Skin epidermis (tissue), 12 donors: ENCODE measurements around the gene NRG2.

ENCODE experiments used
- H3K27ac ChIP-seq, 21 experiments: fragments of 200-600 bp; sonication (generic) in 11 of 21; one replicate each; pipeline ENCODE4 v1.5.0; 2020; ENCODE audit warnings: mild to moderate bottlenecking in 3 of 21, inconsistent platforms in 2 of 21, moderate library complexity in 2 of 21
- H3K4me3 ChIP-seq, 7 experiments: fragments of 200-600 bp; sonication (generic) in 2 of 7; one replicate each; pipeline ENCODE4 v1.5.0; 2020; ENCODE audit warnings: inconsistent platforms in 2 of 7, mild to moderate bottlenecking in 2 of 7, moderate library complexity in 1 of 7

Gene NRG2

DNA sequence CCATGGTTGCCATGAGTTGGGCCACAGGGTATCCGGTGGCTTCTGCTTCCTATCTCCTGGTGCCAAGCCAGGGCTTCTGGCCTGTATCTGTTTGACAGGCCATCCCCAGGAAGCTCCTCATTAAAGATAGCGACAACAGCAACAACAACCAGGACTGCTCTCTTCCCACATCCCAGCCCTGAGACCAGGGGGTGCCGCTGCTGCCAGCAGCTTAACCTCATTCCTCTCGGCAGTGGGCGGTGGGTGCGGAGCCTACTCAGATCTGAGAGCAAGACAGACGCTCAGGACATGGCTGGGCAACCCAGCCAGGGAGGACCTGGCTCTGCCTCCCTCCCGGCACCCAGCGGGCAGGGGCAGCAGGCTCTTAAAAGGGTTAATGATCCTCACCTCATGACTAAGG lies 149.2 kb downstream of the NRG2 start:
- Histone ChIP-seq H3K27ac (no peak overlapping the region), H3K4me3 (no peak overlapping the region)

GRCh38 chr5:139889410-139889809 lies 153.7 kb downstream of the NRG2 start:
- H3K27ac ChIP-seq = no peak overlapping the region
- H3K4me3 ChIP-seq = no peak overlapping the region

- no peak overlapping the region for H3K4me3 ChIP-seq
- H3K27ac ChIP-seq = no peak overlapping the region
These were observed 154.7 kb downstream of the NRG2 start for GRCh38 chr5:139888370-139888769.

DNA sequence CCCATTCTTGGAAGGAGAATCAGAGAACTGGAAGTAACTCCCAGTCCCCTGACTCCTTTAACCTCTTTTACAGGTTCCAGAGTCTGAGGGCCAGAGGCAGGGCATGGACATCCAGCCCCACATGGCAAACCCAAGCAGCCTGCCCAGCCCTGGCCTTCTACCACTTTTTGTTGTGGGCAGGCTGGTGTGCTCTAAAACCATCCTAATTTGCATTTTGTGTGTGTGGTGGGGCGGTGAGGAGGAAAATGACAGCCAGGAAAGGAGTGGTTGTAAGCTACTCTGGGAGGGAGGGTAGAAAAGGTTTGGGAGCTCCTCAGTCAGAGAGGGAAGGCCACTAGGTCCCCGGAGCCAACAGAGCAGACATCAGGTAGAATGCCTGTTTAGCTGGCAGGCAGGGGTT lies 156.9 kb downstream of the NRG2 start:
- H3K27ac ChIP-seq = no peak overlapping the region

GRCh38 chr5:139885857-139886208 lies 157.3 kb downstream of the NRG2 start:
- no peak overlapping the region for H3K4me3 ChIP-seq
- no peak overlapping the region for H3K27ac ChIP-seq

More for the DNA sequence above, 156.9 kb downstream of the NRG2 start:
- no peak overlapping the region for H3K4me3 ChIP-seq

GRCh38 chr5:139885172-139885856 lies 157.8 kb downstream of the NRG2 start:
- peak overlapping the region in 2 of 21 experiments; percentile 26 to 39 for H3K27ac ChIP-seq

DNA sequence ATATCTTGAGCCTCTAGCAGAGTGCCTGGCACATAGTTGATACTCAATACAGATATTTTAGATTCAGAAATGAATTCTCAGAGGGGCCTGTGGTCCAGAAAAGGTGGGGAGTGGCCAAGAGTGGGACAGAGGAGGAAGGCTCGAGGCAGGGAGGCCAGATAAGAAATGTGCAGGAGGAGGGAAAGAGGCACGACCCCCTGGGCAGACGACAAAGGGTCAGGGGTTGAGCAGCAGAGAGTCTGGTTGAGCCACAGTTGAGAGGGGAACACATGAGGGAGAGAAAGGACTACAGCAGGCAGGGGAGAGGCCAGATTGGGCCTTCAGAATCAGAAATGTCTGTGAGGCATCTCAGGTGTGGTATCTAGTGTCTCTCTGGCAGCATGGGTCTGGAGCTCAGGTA lies 158.4 kb downstream of the NRG2 start:
- H3K27ac ChIP-seq = peak overlapping the region in 5 of 21 experiments; percentile 26 to 47 (median 37)
- H3K4me3 ChIP-seq = no peak overlapping the region

More at GRCh38 chr5:139885172-139885856, 157.8 kb downstream of the NRG2 start:
- H3K4me3 ChIP-seq = no peak overlapping the region

- Histone ChIP-seq H3K4me3 (no peak overlapping the region), H3K27ac (peak overlapping the region in 1 of 21 experiments; percentile 42)
These were observed 159.0 kb downstream of the NRG2 start for GRCh38 chr5:139884144-139884543.

DNA sequence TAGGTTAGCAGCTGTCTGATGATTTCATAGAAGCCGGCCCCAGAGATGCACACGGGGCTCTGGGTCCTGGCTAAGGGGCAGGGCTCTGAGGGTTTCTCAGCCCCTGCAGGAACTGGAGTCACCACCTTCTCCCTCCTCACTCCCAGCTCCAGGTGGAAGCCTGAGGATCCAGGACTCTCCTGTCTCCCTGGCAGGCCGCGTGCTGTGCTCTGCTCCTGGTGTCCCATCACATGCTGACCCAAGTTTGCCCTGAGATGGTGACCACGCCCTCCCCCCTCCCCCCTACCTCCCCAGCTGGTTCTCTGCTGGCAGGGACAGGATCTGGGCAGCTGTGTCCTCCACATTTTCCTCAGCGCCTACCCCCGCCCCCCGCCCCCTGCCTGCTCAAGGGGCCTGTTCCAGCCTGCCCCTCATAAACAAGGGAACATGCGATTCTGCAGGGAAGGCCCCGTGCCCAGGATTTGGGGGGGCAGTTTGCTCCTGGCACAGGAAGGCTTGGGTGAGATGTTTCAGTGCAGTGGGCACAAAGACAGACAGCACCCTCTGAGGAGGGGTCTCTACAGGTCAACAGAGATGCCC lies 160.0 kb downstream of the NRG2 start:
- Histone ChIP-seq H3K4me3 (no peak overlapping the region), H3K27ac (peak overlapping the region in 2 of 21 experiments; percentile 6 to 59)

GRCh38 chr5:139882316-139882715 lies 160.8 kb downstream of the NRG2 start:
- Histone ChIP-seq H3K27ac (no peak overlapping the region), H3K4me3 (no peak overlapping the region)

- no peak overlapping the region for H3K27ac ChIP-seq
These were observed 161.9 kb downstream of the NRG2 start for GRCh38 chr5:139881143-139881733.

DNA sequence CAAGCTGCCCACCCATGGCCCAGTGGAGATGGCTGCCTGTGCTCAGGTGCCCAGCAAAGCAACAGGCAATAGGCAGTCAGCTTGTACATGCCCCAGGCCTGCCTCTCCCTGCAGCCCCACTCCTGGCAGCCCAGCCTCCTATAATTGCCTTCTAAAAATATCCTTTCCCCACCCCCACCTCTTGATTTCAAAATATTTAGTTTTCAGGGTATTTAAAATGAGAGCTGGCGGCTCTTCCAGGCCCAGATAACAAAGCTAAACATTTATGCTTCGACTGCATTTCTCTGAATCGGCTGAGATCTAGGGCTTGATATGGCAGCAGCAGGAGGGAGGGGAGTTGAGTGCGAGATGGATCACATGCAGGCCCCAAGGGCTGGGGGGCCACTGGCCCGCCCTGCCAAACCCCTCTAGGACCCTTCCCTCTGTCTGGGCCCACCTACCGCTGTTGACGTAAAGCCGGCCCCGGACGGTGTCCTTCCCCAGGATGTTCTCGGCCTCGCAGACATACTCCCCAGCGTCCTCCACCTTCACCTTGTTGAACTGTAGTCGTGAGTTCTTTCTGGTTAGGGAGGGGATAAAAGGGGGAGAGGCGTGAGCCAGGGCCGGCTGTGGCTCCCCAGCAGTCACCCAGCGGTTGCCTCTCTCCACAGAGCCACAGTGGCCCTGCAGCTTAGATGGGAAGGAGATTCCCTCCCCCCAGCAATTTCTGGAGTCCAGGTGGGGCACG lies 162.5 kb downstream of the NRG2 start:
- H3K27ac ChIP-seq = no peak overlapping the region
- no peak overlapping the region for H3K4me3 ChIP-seq

More at GRCh38 chr5:139881143-139881733, 161.9 kb downstream of the NRG2 start:
- H3K4me3 ChIP-seq = no peak overlapping the region

- H3K4me3 ChIP-seq = no peak overlapping the region
- H3K27ac ChIP-seq = peak overlapping the region in 3 of 21 experiments; percentile 6 to 72 (median 7)
These were observed 165.0 kb downstream of the NRG2 start for GRCh38 chr5:139878093-139878492.

GRCh38 chr5:139877129-139877597 lies 165.9 kb downstream of the NRG2 start:
- Histone ChIP-seq H3K27ac (peak overlapping the region in 8 of 21 experiments; percentile 15 to 72 (median 34)), H3K4me3 (no peak overlapping the region)

GRCh38 chr5:139875957-139876356 lies 167.1 kb downstream of the NRG2 start:
- no peak overlapping the region for H3K27ac ChIP-seq
- no peak overlapping the region for H3K4me3 ChIP-seq

DNA sequence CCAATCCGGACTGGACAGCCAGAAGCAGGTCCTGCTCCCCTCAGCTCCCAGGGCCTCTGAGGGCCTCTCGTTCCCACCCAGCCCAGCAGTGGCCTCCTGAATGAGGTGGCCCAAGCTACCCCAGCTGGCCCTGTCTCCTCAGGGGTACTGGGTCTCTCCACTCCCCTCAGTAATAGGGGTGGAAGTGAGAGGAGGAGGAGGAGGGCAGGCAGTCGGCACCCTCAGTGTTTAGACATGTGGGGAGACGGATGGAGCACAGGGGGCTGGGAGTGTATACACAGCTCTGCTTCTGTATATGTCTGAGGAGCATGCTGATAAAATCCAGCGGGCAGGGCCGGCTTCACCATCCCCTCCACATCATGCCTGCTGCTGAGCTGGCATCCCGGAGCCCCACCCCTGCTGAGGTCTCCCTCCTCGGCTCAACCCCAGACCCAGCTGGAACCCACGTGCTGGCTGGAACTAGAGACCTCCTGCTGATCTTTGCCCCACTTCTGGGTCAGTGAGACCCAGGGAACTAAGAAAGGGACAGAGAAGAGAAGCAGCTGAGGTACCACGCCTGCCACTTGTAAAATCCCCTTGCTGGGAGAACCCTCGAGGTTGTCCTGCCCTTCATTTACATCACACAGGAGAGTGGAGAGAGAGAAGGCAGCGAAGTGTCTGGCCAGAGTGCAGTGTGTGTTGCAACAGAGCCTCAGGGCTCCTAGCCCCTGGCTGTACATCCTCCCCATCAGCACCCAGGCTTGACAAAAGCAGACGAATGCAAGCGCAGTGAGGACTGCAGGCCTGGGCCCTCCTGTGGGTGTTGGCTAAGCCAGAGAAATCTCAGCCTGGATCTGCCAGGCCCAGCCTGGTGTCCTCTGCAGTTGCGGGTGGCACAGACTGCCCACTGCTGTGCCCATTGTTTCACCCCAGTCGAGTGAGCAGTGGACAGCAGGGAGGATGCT lies 170.0 kb downstream of the NRG2 start:
- no peak overlapping the region for H3K27ac ChIP-seq
- no peak overlapping the region for H3K4me3 ChIP-seq

GRCh38 chr5:139872052-139872766 lies 170.9 kb downstream of the NRG2 start:
- Histone ChIP-seq H3K4me3 (no peak overlapping the region), H3K27ac (no peak overlapping the region)

- no peak overlapping the region for H3K4me3 ChIP-seq
- H3K27ac ChIP-seq = no peak overlapping the region
These were observed 171.5 kb downstream of the NRG2 start for GRCh38 chr5:139871614-139872013.

GRCh38 chr5:139870677-139871076 lies 172.4 kb downstream of the NRG2 start:
- no peak overlapping the region for H3K4me3 ChIP-seq

More at GRCh38 chr5:139870677-139871076, 172.4 kb downstream of the NRG2 start:
- H3K27ac ChIP-seq = peak overlapping the region in 2 of 21 experiments; percentile 8 to 15
